ENCODE results near the gene SNX33. TPM values are rescaled to one million over a fixed set of nuclear protein-coding genes. Genes with fewer than 3 reads are reported as not detected.

The SNX33 gene
- total and polyA plus RNA-seq, 2 of the 13 experiments (the other 11 are each of a cell fraction or from before 2014, with no cell fraction given): 11.0 to 11.6 TPM

DNA sequence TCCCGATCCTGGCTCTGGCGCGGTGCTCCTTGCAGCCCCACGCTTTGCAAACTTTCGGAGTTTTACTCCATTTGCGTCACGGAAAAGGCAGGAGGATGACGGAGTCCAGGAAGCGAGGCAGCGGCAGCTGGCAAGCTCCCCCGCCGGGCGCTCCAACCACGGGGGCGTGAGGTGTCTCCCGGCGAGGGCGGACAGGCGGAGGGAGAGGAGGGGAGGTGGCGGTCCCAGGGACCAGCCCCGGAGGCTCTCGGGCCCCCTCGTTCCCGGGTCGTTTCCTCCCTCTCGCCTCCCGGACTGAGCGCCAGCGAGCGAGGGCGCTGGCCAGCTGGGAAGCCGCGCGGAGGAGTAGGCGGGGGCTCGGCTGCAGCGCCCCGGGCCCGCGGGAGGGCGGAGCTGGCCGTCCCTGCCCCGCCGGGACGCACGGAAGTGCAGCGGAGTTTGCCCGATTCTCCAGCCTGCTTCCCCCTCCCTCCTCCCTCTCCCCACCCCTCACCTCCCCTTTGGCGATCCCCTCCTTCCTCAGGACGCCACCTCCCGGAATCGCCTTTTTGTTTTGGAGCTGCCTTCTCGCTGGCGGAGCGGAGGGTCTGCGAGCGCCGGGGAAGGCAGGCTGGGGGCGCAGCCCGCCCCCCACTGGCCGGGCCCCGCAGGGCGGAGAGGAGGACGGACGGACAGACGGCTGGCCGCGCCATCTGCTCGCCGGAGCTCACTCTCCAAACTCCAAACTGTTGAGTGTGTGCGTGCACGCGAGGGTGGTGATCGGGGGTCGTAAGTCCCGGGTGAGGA lies at the start of gene SNX33 (continued):
- TF ChIP-seq ZBTB10 (CRISPR knock-in tag; IDR thresholded peaks at IDR 0.05; ENCODE audit: borderline replicate concordance) (no peak), KLF11 (CRISPR knock-in tag; IDR thresholded peaks at IDR 0.05) (no peak), NCOR1 (IDR thresholded peaks at IDR 0.05; ENCODE audit: borderline replicate concordance, low read length) (peak; percentile 37; the same call in 1 of the 2 replicates), HNRNPH1 (optimal IDR thresholded peaks at IDR 0.05; ENCODE audit: low read depth, low read length) (no peak), RBAK (CRISPR knock-in tag; IDR thresholded peaks at IDR 0.05) (no peak), NR3C1 (CRISPR knock-in tag; IDR thresholded peaks at IDR 0.05) (no peak), ZNF552 (CRISPR knock-in tag; IDR thresholded peaks at IDR 0.05; ENCODE audit: borderline replicate concordance) (no peak), MTA3 (CRISPR knock-in tag; IDR thresholded peaks at IDR 0.05) (no peak), SRY (CRISPR knock-in tag; IDR thresholded peaks at IDR 0.05) (peak; percentile 19; the same call in 1 of the 2 replicates), FUBP1 (CRISPR knock-in tag; IDR thresholded peaks at IDR 0.05; ENCODE audit: borderline replicate concordance) (no peak), PPARG (CRISPR knock-in tag; conservative IDR thresholded peaks at IDR 0.05) (no peak), RFX3 (CRISPR knock-in tag; IDR thresholded peaks at IDR 0.05) (no peak), ZNF577 (CRISPR knock-in tag; IDR thresholded peaks at IDR 0.05; ENCODE audit: borderline replicate concordance, low read depth) (no peak), SSRP1 (CRISPR knock-in tag; IDR thresholded peaks at IDR 0.05) (no peak), FOXK1 (CRISPR knock-in tag; IDR thresholded peaks at IDR 0.05; ENCODE audit: borderline replicate concordance, low read depth) (no peak), BRD4 (CRISPR knock-in tag; IDR thresholded peaks at IDR 0.05) (no peak), KLF13 (CRISPR knock-in tag; IDR thresholded peaks at IDR 0.05) (no peak), ZNF230 (CRISPR knock-in tag; IDR thresholded peaks at IDR 0.05) (peak; percentile 7; the same call in 1 of the 2 replicates), WIZ (CRISPR knock-in tag; IDR thresholded peaks at IDR 0.05) (no peak), FOXK2 (IDR thresholded peaks at IDR 0.05) (no peak), ZNF282 (IDR thresholded peaks at IDR 0.05; ENCODE audit: partially characterized antibody) (no peak), PREB (CRISPR knock-in tag; IDR thresholded peaks at IDR 0.05) (no peak), MEF2D (CRISPR knock-in tag; IDR thresholded peaks at IDR 0.05) (no peak), DDIT3 (CRISPR knock-in tag; IDR thresholded peaks at IDR 0.05) (no peak), ZNF264 (CRISPR knock-in tag; IDR thresholded peaks at IDR 0.05) (no peak), ZNF768 (CRISPR knock-in tag; IDR thresholded peaks at IDR 0.05) (no peak; the same call in 1 of the 2 replicates), NR1H2 (CRISPR knock-in tag; IDR thresholded peaks at IDR 0.05; ENCODE audit: borderline replicate concordance, low read depth) (no peak)
